ENCODE results near the gene NNAT.

NNAT gene

DNA sequence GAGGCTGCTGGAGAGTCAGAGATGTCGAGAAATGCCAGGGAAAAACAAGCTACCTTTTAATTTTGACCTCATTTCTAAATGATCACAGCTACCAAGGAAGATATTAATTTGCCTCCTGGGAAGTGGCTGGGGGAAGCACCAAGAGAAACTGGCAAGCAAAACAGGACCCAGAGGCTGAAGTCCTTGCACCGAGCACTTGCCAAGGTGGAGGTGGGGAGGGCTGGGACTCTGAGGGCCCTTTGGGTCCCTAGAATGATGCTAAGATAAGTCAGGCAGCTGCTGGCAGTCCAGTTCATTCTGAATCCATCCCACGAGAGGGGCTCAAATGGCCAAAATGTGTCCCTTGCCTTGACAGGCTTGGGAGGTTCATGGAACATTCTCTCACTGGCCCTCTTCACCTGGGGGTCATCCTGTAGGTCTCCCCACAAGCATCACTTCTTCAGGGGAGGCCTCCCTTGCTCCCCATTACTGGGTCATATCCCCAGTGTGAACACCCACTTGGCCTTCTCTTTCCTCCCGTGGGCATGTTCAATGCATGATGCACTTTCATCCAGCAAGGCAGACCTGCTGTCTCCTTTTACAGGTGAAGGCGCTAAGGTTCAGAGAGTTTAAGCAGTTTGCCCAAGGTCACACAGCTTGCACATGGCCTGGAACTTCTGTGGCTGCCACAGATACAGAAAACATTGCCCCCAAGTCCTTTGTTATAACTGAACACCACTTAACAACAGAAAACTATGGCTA, 45.7 kb downstream of the NNAT start:
- DNase-seq (ENCODE audit: low read depth), result no peak
- in situ Hi-C loops (cut with HindIII; ENCODE audit: low sequenced_read_pairs), result no loop called here
- H3K4me3 ChIP-seq (ENCODE audit: low read depth, low read length), result no peak overlapping the region
- TF ChIP-seq CTCF (IDR thresholded peaks at IDR 0.05; ENCODE audit: low read depth, low read length, missing control alignments), result no peak

- in situ Hi-C loops (cut with HindIII; ENCODE audit: low sequenced_read_pairs), result no loop called here
- no peak overlapping the region for H3K4me3 ChIP-seq (ENCODE audit: low read depth, low read length)
- no peak for DNase-seq (ENCODE audit: low read depth)
- TF ChIP-seq CTCF (IDR thresholded peaks at IDR 0.05; ENCODE audit: low read depth, low read length, missing control alignments), result no peak
Measured at GRCh38 chr20:37567331-37567665, 46.2 kb downstream of the NNAT start.

GRCh38 chr20:37567671-37568588, 46.9 kb downstream of the NNAT start:
- no peak overlapping the region for H3K4me3 ChIP-seq (ENCODE audit: low read depth, low read length)
- in situ Hi-C loops (cut with HindIII; ENCODE audit: low sequenced_read_pairs), result no loop called here
- TF ChIP-seq CTCF (IDR thresholded peaks at IDR 0.05; ENCODE audit: low read depth, low read length, missing control alignments), result no peak
- DNase-seq (ENCODE audit: low read depth), result no peak

DNA sequence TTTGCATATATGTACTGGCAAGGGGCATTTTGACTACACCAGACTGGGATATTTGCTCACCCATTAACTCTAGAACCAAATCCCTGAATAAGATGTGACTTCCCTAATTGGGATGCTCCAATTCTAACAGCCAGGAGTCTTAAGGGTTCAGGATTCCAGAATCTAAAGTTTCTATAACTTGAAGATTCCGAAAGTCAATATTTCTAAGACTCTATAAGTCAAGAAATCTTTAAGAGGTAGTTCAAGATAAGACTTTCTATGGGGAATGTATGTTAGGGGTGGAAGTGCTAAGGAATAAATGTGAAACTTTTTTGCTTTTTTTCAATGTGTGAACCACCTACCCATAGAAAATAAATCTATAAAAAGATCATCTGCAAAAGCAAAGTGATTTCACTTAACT, 49.4 kb downstream of the NNAT start:
- no peak for DNase-seq (ENCODE audit: low read depth)
- H3K4me3 ChIP-seq (ENCODE audit: low read depth, low read length), result no peak overlapping the region
- no peak for TF ChIP-seq CTCF (IDR thresholded peaks at IDR 0.05; ENCODE audit: low read depth, low read length, missing control alignments)
- in situ Hi-C loops (cut with HindIII; ENCODE audit: low sequenced_read_pairs), result no loop called here

GRCh38 chr20:37571033-37571432, 50.0 kb downstream of the NNAT start:
- in situ Hi-C loops (cut with HindIII; ENCODE audit: low sequenced_read_pairs), result no loop called here
- no peak overlapping the region for H3K4me3 ChIP-seq (ENCODE audit: low read depth, low read length)
- DNase-seq (ENCODE audit: low read depth), result no peak
- TF ChIP-seq CTCF (IDR thresholded peaks at IDR 0.05; ENCODE audit: low read depth, low read length, missing control alignments), result no peak

All from astrocyte of the cerebellum (primary cell).